Natural killer cell treated with Interleukin-12 subunit alpha and Interleukin-12 subunit beta and Interleukin-15 and Interleukin-18, amount 100 ng/mL, for 72 hours (primary cell): ENCODE measurements around the gene CPNE4. TPM values are rescaled to one million over a fixed set of nuclear protein-coding genes. Genes with fewer than 3 reads are reported as not detected.
"Not testable (repeated sequence)": the region's sequence is repeated elsewhere in the genome, so short reads cannot be mapped to it uniquely, and the experiment has no call there.

Experiments used
- ATAC-seq, 2 donors: fragments of 150-1000 bp; cut with Tn5 transposase in 1 of 2; sonication (Bioruptor Pico), chemical (Tn5 transposase) in 1 of 2; 2 replicates each; pipeline ENCODE4 v1.10.0; 2021
- DNase-seq: peaks from one replicate; pipeline ENCODE4 v3.0.0; 2022; ENCODE audit warnings: low spot score
- H3K27ac Mint-ChIP-seq, 2 donors: 1 replicate in 1 of 2; 2 replicates in 1 of 2; pipeline ENCODE4 v1.8.0; 2022; ENCODE audit warnings: mixed read lengths in 2 of 2, mild to moderate bottlenecking in 1 of 2, moderate library complexity in 1 of 2
- H3K27me3 Mint-ChIP-seq, 2 donors: 1 replicate in 1 of 2; 2 replicates in 1 of 2; pipeline ENCODE4 v1.8.0; 2022; ENCODE audit warnings: mixed read lengths in 2 of 2
- H3K36me3 Mint-ChIP-seq: one replicate; pipeline ENCODE4 v1.8.0; 2022; ENCODE audit warnings: mixed read lengths
- H3K4me1 Mint-ChIP-seq, 2 donors: 1 replicate in 1 of 2; 2 replicates in 1 of 2; pipeline ENCODE4 v1.8.0; 2022; ENCODE audit warnings: low read depth in 2 of 2, mixed read lengths in 2 of 2, mild to moderate bottlenecking in 1 of 2
- H3K4me3 Mint-ChIP-seq: one replicate; pipeline ENCODE4 v1.8.0; 2022; ENCODE audit warnings: mixed read lengths
- H3K9me3 Mint-ChIP-seq: 2 replicates; pipeline ENCODE4 v1.8.0; 2022; ENCODE audit warnings: mixed read lengths
- total RNA-seq, 2 donors: library from RNA; stranded (reverse); gene quantifications; one replicate each; pipeline ENCODE4 v1.2.3, GENCODE V29; 2022

The CPNE4 gene
- total RNA-seq, 2 donors from 2014 or later: not detected

- peaks cover 19% of the 10 kb centered on the region for H3K9me3 Mint-ChIP-seq
- not testable (repeated sequence) for H3K4me3 Mint-ChIP-seq, ATAC-seq, H3K4me1 Mint-ChIP-seq, DNase-seq, H3K27ac Mint-ChIP-seq, H3K36me3 Mint-ChIP-seq, H3K27me3 Mint-ChIP-seq
These were observed 71.4 kb downstream of the CPNE4 start for GRCh38 chr3:131963442-131963841.

- DNase-seq (no peak), ATAC-seq (no peak)
- Mint-ChIP-seq H3K27me3 (peaks cover 0 to 7% of the 10 kb centered on the region in 2 donors), H3K36me3 (peaks cover 5% of the 10 kb centered on the region), H3K4me3 (no peak overlapping the region), H3K9me3 (peaks cover 19% of the 10 kb centered on the region), H3K27ac (no peak overlapping the region), H3K4me1 (no peaks in the 10 kb centered on the region)
These were observed 71.8 kb downstream of the CPNE4 start for GRCh38 chr3:131962982-131963381.

GRCh38 chr3:131960324-131960723, 74.5 kb downstream of the CPNE4 start:
- Mint-ChIP-seq H3K4me1 (no peaks in the 10 kb centered on the region), H3K27me3 (peaks cover 0 to 7% of the 10 kb centered on the region in 2 donors), H3K36me3 (no peaks in the 10 kb centered on the region), H3K4me3 (no peak overlapping the region), H3K27ac (no peak overlapping the region), H3K9me3 (peaks cover 10% of the 10 kb centered on the region)
- no peak for DNase-seq
- no peak for ATAC-seq

- ATAC-seq (no peak), DNase-seq (no peak)
- Mint-ChIP-seq H3K4me3 (no peak overlapping the region), H3K27ac (no peak overlapping the region), H3K27me3 (peaks cover 0 to 7% of the 10 kb centered on the region in 2 donors), H3K9me3 (peaks cover 5% of the 10 kb centered on the region), H3K36me3 (no peaks in the 10 kb centered on the region), H3K4me1 (no peaks in the 10 kb centered on the region)
These were observed 76.8 kb downstream of the CPNE4 start for GRCh38 chr3:131957980-131958379.

GRCh38 chr3:131957511-131957910, 77.3 kb downstream of the CPNE4 start:
- Mint-ChIP-seq H3K4me1 (no peaks in the 10 kb centered on the region), H3K27me3 (peaks cover 0 to 7% of the 10 kb centered on the region in 2 donors), H3K4me3 (no peak overlapping the region), H3K36me3 (no peaks in the 10 kb centered on the region), H3K27ac (no peak overlapping the region), H3K9me3 (peaks cover 5% of the 10 kb centered on the region)
- ATAC-seq: no peak
- DNase-seq: no peak

- Mint-ChIP-seq H3K27me3 (no peaks in the 10 kb centered on the region), H3K27ac (no peak overlapping the region), H3K9me3 (peaks cover 8% of the 10 kb centered on the region), H3K4me1 (no peaks in the 10 kb centered on the region), H3K36me3 (no peaks in the 10 kb centered on the region), H3K4me3 (no peak overlapping the region)
- DNase-seq: no peak
- no peak for ATAC-seq
These were observed 86.0 kb downstream of the CPNE4 start for GRCh38 chr3:131948806-131949205.

- no peaks in the 10 kb centered on the region for H3K4me1 Mint-ChIP-seq
- peaks cover 9% of the 10 kb centered on the region for H3K9me3 Mint-ChIP-seq
- H3K36me3 Mint-ChIP-seq: no peaks in the 10 kb centered on the region
- no peak overlapping the region for H3K27ac Mint-ChIP-seq
- H3K27me3 Mint-ChIP-seq: no peaks in the 10 kb centered on the region
- no peak overlapping the region for H3K4me3 Mint-ChIP-seq
- ATAC-seq: no peak
- DNase-seq: no peak
These were observed 90.1 kb downstream of the CPNE4 start for GRCh38 chr3:131944676-131945075.

GRCh38 chr3:131933665-131934064, 101.1 kb downstream of the CPNE4 start:
- DNase-seq: no peak
- H3K4me1 Mint-ChIP-seq: no peaks in the 10 kb centered on the region
- H3K27ac Mint-ChIP-seq: no peak overlapping the region
- no peaks in the 10 kb centered on the region for H3K36me3 Mint-ChIP-seq
- peaks cover 7% of the 10 kb centered on the region for H3K9me3 Mint-ChIP-seq
- no peak for ATAC-seq
- no peak overlapping the region for H3K4me3 Mint-ChIP-seq
- peaks cover 0 to 7% of the 10 kb centered on the region in 2 donors for H3K27me3 Mint-ChIP-seq

GRCh38 chr3:131928593-131928992, 106.2 kb downstream of the CPNE4 start:
- peaks cover 3% of the 10 kb centered on the region for H3K9me3 Mint-ChIP-seq
- H3K36me3 Mint-ChIP-seq: no peaks in the 10 kb centered on the region
- no peaks in the 10 kb centered on the region for H3K4me1 Mint-ChIP-seq
- no peak overlapping the region for H3K27ac Mint-ChIP-seq
- ATAC-seq: no peak
- DNase-seq: no peak
- H3K4me3 Mint-ChIP-seq: no peak overlapping the region
- H3K27me3 Mint-ChIP-seq: peaks cover 0 to 7% of the 10 kb centered on the region in 2 donors

GRCh38 chr3:131925571-131925970, 109.2 kb downstream of the CPNE4 start:
- no peaks in the 10 kb centered on the region for H3K4me1 Mint-ChIP-seq
- H3K27me3 Mint-ChIP-seq: peaks cover 0 to 7% of the 10 kb centered on the region in 2 donors
- H3K4me3 Mint-ChIP-seq: no peak overlapping the region
- no peaks in the 10 kb centered on the region for H3K36me3 Mint-ChIP-seq
- DNase-seq (no peak), ATAC-seq (no peak)
- no peak overlapping the region for H3K27ac Mint-ChIP-seq
- peaks cover 3% of the 10 kb centered on the region for H3K9me3 Mint-ChIP-seq

GRCh38 chr3:131922356-131922755, 112.5 kb downstream of the CPNE4 start:
- H3K27me3 Mint-ChIP-seq: peaks cover 0 to 7% of the 10 kb centered on the region in 2 donors
- no peaks in the 10 kb centered on the region for H3K4me1 Mint-ChIP-seq
- H3K36me3 Mint-ChIP-seq: no peaks in the 10 kb centered on the region
- ATAC-seq: no peak
- H3K9me3 Mint-ChIP-seq: peaks cover 6% of the 10 kb centered on the region
- H3K27ac Mint-ChIP-seq: no peak overlapping the region
- DNase-seq: no peak
- H3K4me3 Mint-ChIP-seq: no peak overlapping the region

GRCh38 chr3:131917006-131917405, 117.8 kb downstream of the CPNE4 start:
- DNase-seq (no peak), ATAC-seq (no peak)
- Mint-ChIP-seq H3K36me3 (no peaks in the 10 kb centered on the region), H3K9me3 (peaks cover 9% of the 10 kb centered on the region), H3K27me3 (no peaks in the 10 kb centered on the region), H3K4me1 (no peaks in the 10 kb centered on the region), H3K27ac (no peak overlapping the region), H3K4me3 (no peak overlapping the region)

GRCh38 chr3:131914090-131914691, 120.6 kb downstream of the CPNE4 start:
- Mint-ChIP-seq H3K27me3 (no peaks in the 10 kb centered on the region), H3K9me3 (peaks cover 3% of the 10 kb centered on the region), H3K27ac (no peak overlapping the region), H3K4me1 (no peaks in the 10 kb centered on the region), H3K36me3 (no peaks in the 10 kb centered on the region), H3K4me3 (no peak overlapping the region)
- ATAC-seq: no peak
- DNase-seq: no peak

GRCh38 chr3:131912255-131912654, 122.6 kb downstream of the CPNE4 start:
- Mint-ChIP-seq H3K4me3 (no peak overlapping the region), H3K27ac (no peak overlapping the region), H3K9me3 (peaks cover 6% of the 10 kb centered on the region), H3K4me1 (no peaks in the 10 kb centered on the region), H3K27me3 (no peaks in the 10 kb centered on the region), H3K36me3 (no peaks in the 10 kb centered on the region)
- DNase-seq: no peak
- ATAC-seq: no peak

- Mint-ChIP-seq H3K9me3 (peaks cover 6% of the 10 kb centered on the region), H3K27me3 (no peaks in the 10 kb centered on the region), H3K4me1 (no peaks in the 10 kb centered on the region), H3K36me3 (no peaks in the 10 kb centered on the region), H3K27ac (no peak overlapping the region), H3K4me3 (no peak overlapping the region)
- ATAC-seq (no peak), DNase-seq (no peak)
These were observed 127.0 kb downstream of the CPNE4 start for GRCh38 chr3:131907796-131908195.
